HL-60/S4 treated with retinoic acid at 250 ng/mL for 4 days and 3 days (cell line): ENCODE measurements around the gene RNF103.

Experiments used
- in situ Hi-C: fragments of 300-500 bp; cut with MboI; formaldehyde crosslinking; loops from 2 replicates; pipeline ENCODE4 v1.7.0; 2022; ENCODE audit warnings: low sequenced_read_pairs

Gene RNF103

DNA sequence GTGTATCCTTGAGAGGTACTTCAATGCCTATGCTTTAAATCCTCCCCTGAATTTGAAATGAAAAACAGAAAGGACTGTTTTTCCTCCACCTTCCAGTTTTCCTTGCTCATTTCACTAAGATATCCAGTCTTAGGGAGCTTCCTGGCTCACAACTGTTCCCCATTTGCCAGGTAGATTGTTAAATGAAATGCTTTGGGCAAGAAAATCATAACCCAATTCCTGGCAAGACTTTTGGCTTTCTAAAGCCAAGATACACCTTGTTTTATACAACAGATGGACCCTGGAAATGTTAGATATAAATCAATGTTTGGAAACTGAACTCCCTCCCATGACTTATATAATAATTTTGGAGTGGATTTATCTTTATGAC is 56.9 kb downstream of the RNF103 start:
- in situ Hi-C loops, result no loop called here

DNA sequence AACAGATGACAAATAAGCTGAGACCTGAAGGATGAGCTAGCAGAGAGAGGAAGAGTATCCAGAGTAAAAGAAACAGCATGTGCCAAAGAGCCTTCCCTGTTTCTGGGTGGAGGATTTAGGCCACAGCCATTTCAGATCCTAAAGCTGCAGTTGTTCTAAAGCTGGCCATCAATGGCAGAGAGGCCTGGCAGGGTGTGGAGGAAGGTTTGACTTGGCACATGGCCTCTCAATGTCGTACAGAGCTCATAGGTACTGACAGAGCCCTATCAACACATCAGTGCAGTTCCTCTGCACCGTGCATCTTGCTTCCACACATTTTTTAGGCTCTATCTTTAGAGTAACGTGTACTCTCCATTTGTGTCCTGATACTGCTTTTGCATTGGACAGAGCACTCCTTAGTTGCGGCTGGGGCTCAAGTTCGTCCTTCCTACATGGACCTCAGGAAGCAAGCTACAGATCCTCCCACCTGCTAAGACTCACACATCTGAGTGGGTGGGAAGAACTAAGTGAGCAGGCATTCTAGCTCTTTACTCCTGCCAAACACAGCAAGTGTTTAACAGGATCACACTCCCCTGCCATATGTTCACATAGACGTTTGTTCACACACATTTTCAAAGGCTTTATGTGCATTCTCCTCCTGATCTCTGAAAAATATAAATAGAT is 57.4 kb downstream of the RNF103 start:
- in situ Hi-C loops, result no loop called here

DNA sequence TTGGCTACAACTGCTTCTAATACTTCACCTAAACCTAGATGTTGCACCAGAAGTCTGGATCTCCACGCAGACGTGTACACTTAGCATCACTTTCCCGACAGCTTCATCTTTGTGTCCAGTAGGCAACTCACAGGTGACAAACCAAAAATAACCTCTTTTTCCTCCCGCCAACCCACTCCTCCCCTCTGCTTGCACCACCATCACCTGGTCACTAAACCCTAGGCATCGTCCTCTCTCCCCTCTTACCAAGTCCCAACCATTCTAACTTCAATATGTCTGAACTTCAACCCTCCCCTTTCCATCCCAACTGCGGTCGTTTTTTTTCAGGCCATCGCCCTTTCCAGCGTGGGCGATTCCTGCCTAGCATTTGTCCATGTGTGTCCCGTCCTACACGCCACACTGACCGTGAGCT is 60.0 kb downstream of the RNF103 start:
- in situ Hi-C loops, result no loop called here

DNA sequence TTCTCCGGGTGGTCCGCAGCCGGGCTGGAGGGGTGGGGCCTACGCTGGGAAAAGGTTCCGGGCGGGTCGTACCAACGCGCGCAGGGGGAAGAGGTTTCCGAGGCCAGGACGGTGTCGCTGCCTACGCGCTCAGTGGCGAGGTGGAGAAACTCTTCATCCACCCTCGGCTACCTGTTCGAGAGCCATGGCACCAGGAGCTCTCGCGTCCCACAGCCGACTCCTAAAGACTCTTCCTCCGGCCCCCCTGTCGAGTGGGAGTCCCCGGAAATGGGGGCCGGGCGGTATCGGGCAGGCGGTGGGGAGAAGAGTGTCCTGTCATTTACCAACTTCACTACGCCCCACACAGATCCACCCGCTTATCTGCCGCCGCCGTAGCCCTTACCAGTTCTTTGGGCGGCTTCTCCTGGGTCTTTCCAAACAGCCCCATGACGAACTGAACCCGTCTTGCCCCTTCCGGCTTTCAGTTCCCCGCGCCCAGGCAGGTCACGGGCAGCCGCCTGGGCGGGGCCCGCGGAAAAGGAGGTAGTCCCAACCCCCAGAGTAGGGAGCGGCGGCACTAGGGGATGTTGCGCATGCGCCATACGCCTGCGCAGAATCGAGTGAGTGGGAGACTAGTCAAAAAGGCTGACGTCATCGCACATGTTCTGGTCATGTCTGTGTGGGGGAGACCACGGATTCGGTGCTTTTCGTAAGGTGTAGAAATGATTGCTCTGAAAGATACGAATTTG is 60.6 kb downstream of the RNF103 start, which contains the start of gene CHMP3:
Gene CHMP3 (minus strand): TSS at position 522 of the 728 bp plus-strand sequence. CDS start 95 bp downstream, at position 427.
- in situ Hi-C loops, result no loop called here

DNA sequence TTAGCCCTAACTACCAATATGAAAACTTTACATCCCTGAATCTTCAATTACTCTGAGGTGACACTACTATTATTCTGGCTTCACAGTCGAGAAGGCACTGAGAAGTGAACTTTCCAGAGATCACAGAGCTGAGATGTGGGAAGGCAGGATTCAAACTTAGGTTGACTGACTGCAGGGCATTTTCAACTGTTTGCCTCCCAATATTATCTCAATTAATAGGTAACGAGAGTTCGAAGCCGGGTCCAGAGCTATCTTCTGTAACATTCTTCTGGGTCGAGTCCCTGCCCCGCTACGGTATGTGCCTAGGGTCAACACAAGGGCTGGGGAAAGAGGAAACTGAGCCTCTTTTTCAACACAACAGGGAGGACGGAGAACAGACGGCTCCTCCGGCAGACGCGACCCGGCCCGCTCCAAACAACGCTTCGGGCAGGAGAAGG is 61.2 kb downstream of the RNF103 start:
- in situ Hi-C loops, result no loop called here

DNA sequence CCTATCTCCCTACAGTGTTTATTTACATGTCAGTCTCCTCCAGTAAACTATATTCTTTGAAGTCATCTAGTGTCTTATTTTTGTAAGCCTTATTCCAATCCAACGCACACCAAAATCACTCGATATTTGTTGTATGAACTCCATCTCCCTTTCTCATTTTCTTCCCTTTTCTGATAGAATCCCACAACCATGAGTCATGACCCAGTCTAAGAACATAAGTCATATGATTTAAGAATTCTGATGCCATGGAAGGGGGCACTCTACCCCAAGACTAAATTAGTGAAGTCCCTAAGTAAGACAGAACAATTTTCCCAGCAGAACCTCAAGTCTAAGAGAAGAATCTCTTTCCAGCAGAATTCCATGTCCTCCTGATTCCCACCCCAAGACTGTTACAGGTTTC is 65.8 kb downstream of the RNF103 start:
- in situ Hi-C loops, result no loop called here

DNA sequence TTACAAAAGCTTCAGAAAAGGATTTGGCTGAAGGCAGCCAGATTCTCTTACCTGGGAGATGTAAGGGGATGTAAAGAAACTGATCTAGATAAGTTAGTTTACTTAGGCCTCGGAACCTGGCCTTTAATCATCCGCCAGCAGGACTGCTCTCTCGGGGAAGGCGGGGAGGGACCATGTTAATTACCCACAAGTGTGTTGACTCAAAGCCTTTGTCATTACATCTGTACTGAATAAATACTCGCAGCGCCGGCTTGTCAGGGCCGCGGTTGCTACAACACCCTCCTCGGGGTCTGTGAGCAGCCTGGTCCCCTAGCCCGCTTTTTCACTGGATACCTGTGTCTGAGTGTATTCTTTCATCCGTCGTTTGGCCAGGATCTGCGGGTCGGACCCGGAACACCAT is 67.2 kb downstream of the RNF103 start:
- in situ Hi-C loops, result no loop called here
